Activated CD4-positive, alpha-beta memory T cell treated with anti-CD3 and anti-CD28 coated beads, Interleukin-2, amount 10 ng/mL, durations not matched to agents 7 days and 5 days (primary cell): ENCODE results near the gene TBC1D2B. TPM values are rescaled to one million over a fixed set of nuclear protein-coding genes. Genes with fewer than 3 reads are reported as not detected.

ENCODE experiments used
- CTCF ChIA-PET: fragments of 350-600 bp; sonication (Branson Sonifier 250); formaldehyde crosslinking; loops from one replicate; lab custom pipeline; 2021; ENCODE audit warnings: antibody characterized with exemption, inconsistent platforms; lab: Charles Lee
- POLR2A ChIA-PET: fragments of 350-600 bp; sonication (Branson Sonifier 250); formaldehyde crosslinking; loops from one replicate; lab custom pipeline; 2021; ENCODE audit warnings: antibody characterized with exemption; lab: Charles Lee
- DNase-seq: peaks from one replicate; pipeline ENCODE4 v3.0.0-alpha.2; 2020
- H3K27ac Mint-ChIP-seq: one replicate; pipeline ENCODE4 v1.8.0; 2021; ENCODE audit warnings: mild to moderate bottlenecking, mixed read lengths
- H3K27me3 Mint-ChIP-seq: one replicate; pipeline ENCODE4 v1.8.0; 2021; ENCODE audit warnings: mixed read lengths
- H3K36me3 Mint-ChIP-seq: one replicate; pipeline ENCODE4 v1.8.0; 2021; ENCODE audit warnings: low read depth, mixed read lengths
- H3K4me1 Mint-ChIP-seq: one replicate; pipeline ENCODE4 v1.8.0; 2021; ENCODE audit warnings: mixed read lengths
- H3K4me3 Mint-ChIP-seq: one replicate; pipeline ENCODE4 v1.8.0; 2021; ENCODE audit warnings: mild to moderate bottlenecking, mixed read lengths
- H3K9me3 Mint-ChIP-seq: one replicate; pipeline ENCODE4 v1.8.0; 2021; ENCODE audit warnings: mixed read lengths
- total RNA-seq, 2 experiments: library from RNA; stranded (reverse); gene quantifications; one replicate each; pipeline ENCODE4 v1.2.3, GENCODE V29; 2021

The TBC1D2B gene
- total RNA-seq, 2 experiments from 2014 or later, result 97.1 to 101 TPM

DNA sequence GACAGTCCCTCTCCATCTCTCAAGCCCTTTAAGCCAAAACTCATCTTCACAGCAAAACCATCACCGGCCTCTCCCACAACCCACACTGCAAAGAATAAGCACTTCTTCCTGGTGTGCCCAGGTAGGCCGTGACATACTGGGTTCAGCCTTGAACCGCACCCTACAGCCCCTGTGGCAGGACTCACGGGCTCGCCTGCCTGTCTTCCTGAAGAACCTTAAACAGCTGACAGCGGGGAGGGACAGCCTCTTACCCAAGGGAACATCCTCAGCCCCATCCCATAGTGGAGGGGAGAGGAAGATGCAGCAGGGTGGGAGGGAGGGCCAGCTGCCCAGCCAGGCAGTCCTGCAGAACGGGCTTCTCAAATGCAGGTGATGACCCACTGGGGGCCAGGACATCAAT is 40.2 kb downstream of the TBC1D2B start:
- Mint-ChIP-seq H3K27ac (peak overlapping the region; percentile 87), H3K4me1 (peaks cover 97% of the 10 kb centered on the region), H3K4me3 (peak overlapping the region; percentile 42), H3K9me3 (no peaks in the 10 kb centered on the region), H3K36me3 (peaks cover 70% of the 10 kb centered on the region), H3K27me3 (no peaks in the 10 kb centered on the region)
- no peak for DNase-seq
- CTCF ChIA-PET, result interaction anchor here (5.0 kb wide), 1 partner anchor 71 kb away, joined by 36 read pairs; no protein-coding TSS in a partner anchor
- POLR2A ChIA-PET, result interaction anchor here (1.4 to 13.2 kb wide), 4 partner anchors 14 to 67 kb away, joined by 4 to 157 read pairs (median 22); no protein-coding TSS in a partner anchor

DNA sequence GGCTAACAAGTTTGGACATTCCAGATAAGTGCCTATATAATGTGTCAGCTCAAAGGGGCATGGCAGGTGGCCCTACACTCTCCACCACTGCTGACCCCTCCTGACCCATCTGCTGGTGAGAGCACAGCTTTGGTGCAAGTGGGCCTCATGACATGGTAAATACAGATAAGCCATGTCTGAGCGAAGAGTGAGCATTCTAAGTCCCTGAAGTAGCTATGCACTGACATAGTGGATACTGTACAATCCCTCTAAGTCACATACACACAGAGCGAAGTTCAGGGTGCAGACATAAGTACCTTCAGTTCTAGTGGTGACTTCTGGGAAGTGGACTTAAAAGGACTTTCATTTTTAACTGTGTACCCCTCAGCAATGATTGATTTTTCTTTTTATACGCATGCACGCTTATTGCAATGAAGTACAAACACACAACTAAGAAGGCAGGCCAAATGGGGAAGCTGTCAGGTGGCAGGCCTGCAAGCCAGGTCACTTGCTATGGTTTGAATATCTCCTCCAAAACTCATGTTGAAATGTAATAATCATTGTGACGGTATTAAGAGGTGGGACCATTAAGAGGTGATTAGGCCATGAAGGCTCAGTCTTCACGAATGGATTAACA is 41.5 kb downstream of the TBC1D2B start:
- POLR2A ChIA-PET, result interaction anchor here (0.6 to 13.2 kb wide), 13 partner anchors 8 to 505 kb away, joined by 3 to 157 read pairs (median 4); partner anchors contain the start of genes IREB2 and PSMA4
- Mint-ChIP-seq H3K9me3 (no peaks in the 10 kb centered on the region), H3K27ac (peak overlapping the region; percentile 87), H3K36me3 (peaks cover 71% of the 10 kb centered on the region), H3K4me3 (no peak overlapping the region), H3K27me3 (no peaks in the 10 kb centered on the region), H3K4me1 (peaks cover 97% of the 10 kb centered on the region)
- no peak for DNase-seq
- CTCF ChIA-PET, result interaction anchor here (1.2 to 5.0 kb wide), 7 partner anchors 11 to 72 kb away, joined by 3 to 36 read pairs (median 5); no protein-coding TSS in a partner anchor

DNA sequence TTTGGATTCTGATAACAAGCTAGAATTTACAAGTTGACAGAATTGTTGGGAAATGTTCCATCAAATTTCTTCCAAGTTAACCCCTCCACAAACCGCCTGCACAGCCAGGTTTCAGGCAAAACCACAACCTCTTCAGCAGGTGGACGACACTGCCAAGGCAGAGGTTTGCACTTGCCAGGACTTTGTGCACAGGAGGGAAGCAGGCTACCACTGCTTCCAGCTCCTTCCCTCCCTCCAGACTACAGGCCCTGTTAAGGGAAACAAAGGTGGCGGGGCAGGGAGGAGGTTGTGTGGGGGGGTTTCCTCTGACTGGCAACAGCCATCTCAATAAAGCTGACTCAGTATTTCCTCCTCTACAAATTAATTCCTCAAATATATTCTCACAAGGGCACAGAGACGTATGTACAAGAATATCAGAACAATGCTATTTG is 42.2 kb downstream of the TBC1D2B start:
- DNase-seq, result no peak

DNA sequence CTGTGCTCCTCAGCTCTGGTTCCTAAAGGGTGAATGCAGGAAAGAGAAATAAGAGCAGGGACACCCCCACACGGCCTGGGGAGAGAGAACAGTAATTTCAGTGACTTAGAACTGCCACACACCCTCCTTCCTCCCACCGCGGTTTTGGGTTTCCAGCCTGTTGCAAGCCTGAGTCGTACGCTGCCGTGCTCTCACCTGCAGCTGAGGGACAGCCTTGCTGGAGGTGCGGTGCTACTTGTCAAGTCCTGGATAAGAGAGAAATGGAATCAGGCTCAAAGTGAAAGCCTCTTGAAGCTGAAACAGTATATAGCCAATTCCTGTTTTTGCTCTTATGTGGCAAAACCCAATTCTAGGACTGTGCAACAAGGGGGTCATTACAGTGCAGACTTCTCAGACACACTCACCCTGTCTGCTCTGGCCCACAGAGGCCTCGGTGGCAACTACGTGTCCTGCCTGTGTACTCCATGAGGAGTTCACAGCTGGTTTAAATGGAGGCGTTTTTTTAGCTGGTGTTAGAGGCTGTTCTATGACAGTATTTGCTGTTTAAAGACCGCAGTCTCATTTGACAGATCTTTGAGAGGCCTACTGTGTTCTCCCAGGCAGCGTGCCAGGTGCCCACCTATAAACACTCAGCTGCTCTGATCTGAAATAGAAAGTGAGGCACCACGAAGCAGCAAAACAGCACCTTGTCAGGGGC is 42.9 kb downstream of the TBC1D2B start:
- Mint-ChIP-seq H3K9me3 (no peaks in the 10 kb centered on the region), H3K36me3 (peaks cover 68% of the 10 kb centered on the region), H3K4me3 (peak overlapping the region; percentile 43), H3K27me3 (no peaks in the 10 kb centered on the region), H3K4me1 (peaks cover 92% of the 10 kb centered on the region), H3K27ac (peak overlapping the region; percentile 87)
- DNase-seq, result peak; percentile 87
- POLR2A ChIA-PET, result interaction anchor here (0.8 to 13.2 kb wide), 15 partner anchors 8 to 265 kb away, joined by 3 to 157 read pairs (median 8); partner anchors contain the start of gene SKIC8
- CTCF ChIA-PET, result interaction anchor here (0.9 to 5.0 kb wide), 12 partner anchors 13 to 75 kb away, joined by 3 to 36 read pairs (median 5); no protein-coding TSS in a partner anchor

More for the DNA sequence above, 42.2 kb downstream of the TBC1D2B start:
- ChIA-PET POLR2A (interaction anchor here (0.8 to 13.2 kb wide), 14 partner anchors 8 to 73 kb away, joined by 3 to 157 read pairs (median 8); no protein-coding TSS in a partner anchor), CTCF (interaction anchor here (0.9 to 5.0 kb wide), 12 partner anchors 12 to 76 kb away, joined by 3 to 36 read pairs (median 6); no protein-coding TSS in a partner anchor)
- Mint-ChIP-seq H3K4me1 (peaks cover 96% of the 10 kb centered on the region), H3K4me3 (peak overlapping the region; percentile 43), H3K27ac (peak overlapping the region; percentile 87), H3K9me3 (no peaks in the 10 kb centered on the region), H3K27me3 (no peaks in the 10 kb centered on the region), H3K36me3 (peaks cover 71% of the 10 kb centered on the region)

DNA sequence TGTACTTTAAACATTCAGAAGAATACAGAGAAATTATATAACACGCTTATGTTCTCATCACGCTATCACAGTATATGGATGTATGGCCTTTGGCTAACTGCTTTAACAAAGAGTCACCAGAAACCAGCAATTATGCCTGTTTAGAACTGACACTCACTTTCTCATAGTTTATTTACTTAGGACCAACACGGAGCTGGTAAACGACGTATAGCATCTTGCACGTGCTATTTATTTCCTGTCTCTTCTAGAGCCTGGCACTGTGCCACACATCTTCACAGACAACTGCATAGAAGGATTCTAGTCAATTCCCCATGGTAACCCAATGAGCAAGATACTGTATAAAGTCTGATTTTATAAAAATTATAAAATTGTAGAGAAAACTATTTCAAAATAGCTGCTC is 43.6 kb downstream of the TBC1D2B start:
- Mint-ChIP-seq H3K4me1 (peaks cover 84% of the 10 kb centered on the region), H3K36me3 (peaks cover 60% of the 10 kb centered on the region), H3K27ac (peak overlapping the region; percentile 87), H3K9me3 (no peaks in the 10 kb centered on the region), H3K27me3 (no peaks in the 10 kb centered on the region), H3K4me3 (no peak overlapping the region)
- CTCF ChIA-PET, result interaction anchor here (1.2 to 5.0 kb wide), 5 partner anchors 14 to 74 kb away, joined by 3 to 36 read pairs (median 5); no protein-coding TSS in a partner anchor
- no peak for DNase-seq
- POLR2A ChIA-PET, result interaction anchor here (0.8 to 13.2 kb wide), 13 partner anchors 9 to 266 kb away, joined by 3 to 157 read pairs (median 8); partner anchors contain the start of gene SKIC8

DNA sequence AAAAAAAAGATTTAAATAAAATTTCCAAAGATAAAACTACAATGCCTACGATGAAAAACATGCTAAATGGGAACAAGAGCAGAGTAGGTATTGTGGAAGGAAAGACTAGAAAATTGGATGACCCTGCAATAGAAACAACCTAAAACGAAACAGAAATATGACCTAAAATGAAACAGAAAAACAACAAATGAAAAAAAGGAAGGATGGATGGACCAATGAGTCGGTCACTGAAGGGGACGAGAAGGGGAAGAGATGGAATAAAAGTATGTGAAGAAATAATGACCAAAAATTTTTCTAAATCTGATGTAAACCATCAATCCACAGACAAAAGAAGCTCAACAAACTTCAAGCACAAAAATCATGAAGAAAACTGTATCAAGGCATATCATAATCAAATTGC is 44.8 kb downstream of the TBC1D2B start:
- ChIA-PET CTCF (interaction anchor here (1.1 to 1.6 kb wide), 3 partner anchors 36 to 81 kb away, joined by 3 to 10 read pairs (median 6); no protein-coding TSS in a partner anchor), POLR2A (interaction anchor here (1.2 to 13.2 kb wide), 5 partner anchors 12 to 71 kb away, joined by 3 to 157 read pairs (median 16); no protein-coding TSS in a partner anchor)
- Mint-ChIP-seq H3K36me3 (peaks cover 54% of the 10 kb centered on the region), H3K4me3 (no peak overlapping the region), H3K27ac (peak overlapping the region; percentile 45), H3K27me3 (no peaks in the 10 kb centered on the region), H3K4me1 (peaks cover 74% of the 10 kb centered on the region), H3K9me3 (no peaks in the 10 kb centered on the region)
- DNase-seq, result no peak

DNA sequence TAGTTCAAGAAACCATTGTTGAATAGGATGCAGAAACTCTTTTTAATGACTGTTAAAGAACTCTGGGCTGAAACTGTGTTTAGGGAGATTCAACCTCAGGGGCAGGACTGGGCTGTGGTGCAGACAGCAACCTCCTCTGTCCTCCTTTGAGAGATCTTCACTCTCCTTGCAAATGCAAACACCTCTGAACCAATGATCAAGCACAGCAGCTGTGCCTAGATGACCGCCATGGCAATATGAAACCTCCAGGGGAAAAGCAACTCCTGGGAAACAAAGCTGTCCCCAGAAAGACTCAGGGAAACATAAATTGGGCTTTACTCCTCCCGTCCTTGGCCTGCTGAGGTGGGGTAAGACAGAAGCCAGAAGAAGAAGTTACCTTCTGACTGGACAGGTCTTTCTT is 52.6 kb downstream of the TBC1D2B start:
- CTCF ChIA-PET, result no interaction called here
- no peak overlapping the region for H3K4me3 Mint-ChIP-seq
- H3K27me3 Mint-ChIP-seq, result no peaks in the 10 kb centered on the region
- H3K4me1 Mint-ChIP-seq, result peaks cover 7% of the 10 kb centered on the region
- no peaks in the 10 kb centered on the region for H3K9me3 Mint-ChIP-seq
- no peak overlapping the region for H3K27ac Mint-ChIP-seq
- no peak for DNase-seq
- POLR2A ChIA-PET, result interaction anchor here (2.3 kb wide), 1 partner anchor 11 kb away, joined by 9 read pairs; no protein-coding TSS in a partner anchor
- H3K36me3 Mint-ChIP-seq, result peaks cover 66% of the 10 kb centered on the region

DNA sequence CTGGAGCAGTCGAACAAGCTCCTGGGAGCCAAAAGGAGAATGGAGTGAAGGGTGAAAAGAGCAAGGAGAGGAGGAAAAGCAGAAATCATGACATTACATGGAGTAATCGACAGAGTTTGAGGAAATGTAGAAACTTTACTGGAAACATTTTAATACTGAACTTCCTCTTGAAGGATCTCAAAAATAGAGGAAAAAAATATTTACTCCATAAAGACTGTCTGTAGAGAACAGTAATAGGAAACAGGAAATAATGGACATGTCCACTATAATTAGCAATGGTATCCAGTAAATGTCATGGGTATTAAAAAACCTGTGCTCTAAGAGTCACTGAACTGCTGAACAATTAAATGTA is 53.0 kb downstream of the TBC1D2B start:
- H3K27ac Mint-ChIP-seq, result no peak overlapping the region
- no peaks in the 10 kb centered on the region for H3K9me3 Mint-ChIP-seq
- ChIA-PET CTCF (interaction anchor here (0.6 to 1.8 kb wide), 2 partner anchors 13 to 84 kb away, joined by 3 to 8 read pairs; no protein-coding TSS in a partner anchor), POLR2A (interaction anchor here (2.3 kb wide), 1 partner anchor 11 kb away, joined by 9 read pairs; no protein-coding TSS in a partner anchor)
- H3K36me3 Mint-ChIP-seq, result peaks cover 67% of the 10 kb centered on the region
- H3K4me1 Mint-ChIP-seq, result peaks cover 6% of the 10 kb centered on the region
- no peaks in the 10 kb centered on the region for H3K27me3 Mint-ChIP-seq
- no peak for DNase-seq
- no peak overlapping the region for H3K4me3 Mint-ChIP-seq

DNA sequence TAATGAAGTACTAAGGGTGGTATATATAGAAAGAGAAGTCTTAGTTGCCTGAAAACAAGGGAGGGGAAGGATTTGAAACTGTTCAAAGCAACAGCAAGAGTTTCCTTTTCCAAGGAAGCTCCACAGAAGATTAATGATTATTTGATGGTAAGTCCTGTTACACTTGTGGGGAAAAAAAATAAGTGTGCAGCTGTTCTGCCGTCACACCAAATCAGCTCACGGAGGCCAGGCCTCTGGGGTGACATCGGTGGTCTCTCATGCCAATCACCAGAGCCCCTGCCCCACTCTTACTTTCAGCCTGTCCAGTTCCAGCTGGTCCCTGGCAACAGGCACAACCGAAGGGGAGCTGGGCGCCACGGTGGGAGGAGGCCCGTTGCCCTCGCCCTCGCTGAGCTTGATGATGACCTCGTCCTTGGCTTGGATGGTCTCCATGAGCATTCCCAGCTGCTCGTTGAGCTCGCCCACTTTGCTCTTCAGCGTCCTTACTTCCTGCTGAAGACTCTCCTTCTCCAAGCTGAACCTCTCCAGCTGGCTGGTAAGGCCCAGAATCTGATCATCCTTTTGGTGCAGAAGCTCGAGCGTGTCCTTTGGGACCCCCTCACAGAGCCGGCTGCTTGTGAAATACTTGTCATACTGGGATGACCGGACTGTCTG is 53.5 kb downstream of the TBC1D2B start:
- H3K36me3 Mint-ChIP-seq, result peaks cover 71% of the 10 kb centered on the region
- no peaks in the 10 kb centered on the region for H3K27me3 Mint-ChIP-seq
- ChIA-PET POLR2A (interaction anchor here (2.3 kb wide), 1 partner anchor 12 kb away, joined by 9 read pairs; no protein-coding TSS in a partner anchor), CTCF (interaction anchor here (0.6 to 1.8 kb wide), 2 partner anchors 13 to 85 kb away, joined by 3 to 8 read pairs; no protein-coding TSS in a partner anchor)
- H3K4me3 Mint-ChIP-seq, result no peak overlapping the region
- H3K27ac Mint-ChIP-seq, result no peak overlapping the region
- no peak for DNase-seq
- H3K9me3 Mint-ChIP-seq, result no peaks in the 10 kb centered on the region
- H3K4me1 Mint-ChIP-seq, result peaks cover 11% of the 10 kb centered on the region

DNA sequence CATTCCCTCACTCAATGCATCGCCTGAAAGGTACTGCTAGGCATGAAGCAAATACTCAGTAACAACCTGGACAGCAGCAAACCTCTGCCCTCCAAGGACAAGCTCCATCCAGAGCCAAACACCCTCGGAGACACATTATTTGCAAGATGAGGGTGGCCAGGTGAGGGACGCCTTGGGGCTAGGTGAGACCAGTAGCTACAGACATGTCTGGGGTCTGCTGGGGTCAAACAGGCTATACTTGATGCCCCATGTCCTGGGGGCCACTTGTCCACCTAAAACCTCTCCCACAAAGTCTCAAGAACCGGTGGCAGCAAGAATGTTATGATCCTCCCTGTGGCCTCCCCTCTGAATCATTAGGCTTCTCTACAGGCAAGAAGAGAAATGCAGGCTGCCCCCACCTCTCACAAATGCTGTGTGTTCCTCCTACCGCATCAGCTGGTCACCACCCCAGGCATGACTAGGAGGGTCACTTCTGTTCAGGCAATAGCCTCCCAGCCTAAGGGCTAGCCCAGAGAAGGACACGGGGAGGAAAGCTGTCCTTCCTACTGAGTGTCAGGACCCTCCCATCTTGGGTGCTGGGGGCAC is 54.3 kb downstream of the TBC1D2B start:
- ChIA-PET POLR2A (interaction anchor here (2.3 kb wide), 1 partner anchor 13 kb away, joined by 9 read pairs; no protein-coding TSS in a partner anchor), CTCF (interaction anchor here (1.8 kb wide), 1 partner anchor 85 kb away, joined by 8 read pairs; no protein-coding TSS in a partner anchor)
- DNase-seq, result no peak
- no peaks in the 10 kb centered on the region for H3K9me3 Mint-ChIP-seq
- H3K27ac Mint-ChIP-seq, result no peak overlapping the region
- H3K4me1 Mint-ChIP-seq, result peaks cover 15% of the 10 kb centered on the region
- H3K4me3 Mint-ChIP-seq, result no peak overlapping the region
- no peaks in the 10 kb centered on the region for H3K27me3 Mint-ChIP-seq
- peaks cover 70% of the 10 kb centered on the region for H3K36me3 Mint-ChIP-seq

DNA sequence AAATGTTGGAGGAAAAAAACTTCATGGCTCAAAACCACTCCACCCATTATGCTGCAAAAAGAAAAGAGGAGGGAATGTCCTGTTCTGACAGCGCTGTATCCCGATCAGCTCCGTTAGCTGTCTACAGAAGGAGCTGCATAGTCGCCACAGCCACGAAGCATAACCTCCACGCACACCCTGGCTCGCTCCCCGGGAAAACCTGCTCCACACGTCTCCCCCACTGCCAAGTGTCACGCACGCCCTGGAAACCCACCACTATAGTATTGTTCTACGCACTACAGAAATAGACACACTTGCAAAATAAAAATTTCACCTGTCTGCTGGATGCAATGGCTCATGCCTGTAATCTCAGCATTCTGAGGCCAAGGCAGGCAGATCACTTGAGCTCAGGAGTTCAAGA is 55.8 kb downstream of the TBC1D2B start:
- H3K4me1 Mint-ChIP-seq, result peaks cover 22% of the 10 kb centered on the region
- H3K36me3 Mint-ChIP-seq, result peaks cover 69% of the 10 kb centered on the region
- H3K27ac Mint-ChIP-seq, result no peak overlapping the region
- H3K4me3 Mint-ChIP-seq, result no peak overlapping the region
- POLR2A ChIA-PET, result interaction anchor here (1.3 kb wide), 1 partner anchor 9 kb away, joined by 3 read pairs; no protein-coding TSS in a partner anchor
- no peaks in the 10 kb centered on the region for H3K27me3 Mint-ChIP-seq
- CTCF ChIA-PET, result interaction anchor here (1.1 kb wide), 1 partner anchor 87 kb away, joined by 3 read pairs; no protein-coding TSS in a partner anchor
- DNase-seq, result no peak
- no peaks in the 10 kb centered on the region for H3K9me3 Mint-ChIP-seq
